Bone marrow (tissue), 2 donors: Measurements from ENCODE around the gene KLHL15.
"Not testable (repeated sequence)": the region's sequence is repeated elsewhere in the genome, so short reads cannot be mapped to it uniquely, and the experiment has no call there.

Experiments
- DNase-seq, 2 donors: peaks; one replicate each; lab custom pipeline; 2025; lab: John Stamatoyannopoulos, UW

KLHL15 gene, protein sequence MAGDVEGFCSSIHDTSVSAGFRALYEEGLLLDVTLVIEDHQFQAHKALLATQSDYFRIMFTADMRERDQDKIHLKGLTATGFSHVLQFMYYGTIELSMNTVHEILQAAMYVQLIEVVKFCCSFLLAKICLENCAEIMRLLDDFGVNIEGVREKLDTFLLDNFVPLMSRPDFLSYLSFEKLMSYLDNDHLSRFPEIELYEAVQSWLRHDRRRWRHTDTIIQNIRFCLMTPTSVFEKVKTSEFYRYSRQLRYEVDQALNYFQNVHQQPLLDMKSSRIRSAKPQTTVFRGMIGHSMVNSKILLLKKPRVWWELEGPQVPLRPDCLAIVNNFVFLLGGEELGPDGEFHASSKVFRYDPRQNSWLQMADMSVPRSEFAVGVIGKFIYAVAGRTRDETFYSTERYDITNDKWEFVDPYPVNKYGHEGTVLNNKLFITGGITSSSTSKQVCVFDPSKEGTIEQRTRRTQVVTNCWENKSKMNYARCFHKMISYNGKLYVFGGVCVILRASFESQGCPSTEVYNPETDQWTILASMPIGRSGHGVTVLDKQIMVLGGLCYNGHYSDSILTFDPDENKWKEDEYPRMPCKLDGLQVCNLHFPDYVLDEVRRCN

DNA sequence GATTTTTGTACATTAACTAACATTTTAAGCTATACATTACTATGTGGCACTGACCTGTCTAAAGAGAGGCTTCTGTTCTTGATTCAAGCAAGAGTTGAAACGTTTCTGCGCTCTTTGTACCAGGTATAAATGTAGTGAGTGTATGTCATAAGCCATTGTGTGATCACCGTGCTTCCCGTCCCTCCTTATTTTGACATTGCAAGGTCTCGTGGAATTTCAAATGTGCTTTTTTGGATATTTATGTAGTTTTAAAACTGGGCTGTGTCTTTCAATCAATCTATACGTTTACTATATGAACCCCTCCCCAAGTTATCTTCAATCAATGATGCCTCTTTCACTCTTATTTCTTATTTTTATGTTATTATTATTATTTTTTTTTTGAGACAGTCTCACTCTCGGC, at the start of gene KLHL15:
KLHL15 (minus strand) TSS at position 101 of the 400 bp plus-strand sequence. CDS start 20,493 bp downstream, outside the sequence.
- DNase-seq: no peak

DNA sequence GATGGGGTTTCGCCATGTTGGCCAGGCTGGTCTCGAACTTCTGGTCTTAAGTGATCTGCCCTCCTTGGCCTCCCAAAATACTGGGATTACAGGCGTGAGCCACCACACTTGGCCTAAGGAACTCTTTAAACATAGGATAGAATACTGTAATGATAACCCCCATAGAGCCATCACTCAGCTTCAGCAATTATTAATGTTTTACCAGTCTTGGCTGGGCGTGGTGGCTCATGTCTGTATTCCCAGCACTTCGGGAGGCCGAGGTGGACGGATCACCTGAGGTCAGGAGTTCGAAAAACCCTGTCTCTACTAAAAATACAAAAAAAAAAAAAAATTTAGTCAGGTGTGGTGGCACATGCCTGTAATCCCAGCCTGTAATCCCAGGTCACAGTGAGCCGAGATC, 42.9 kb upstream of the KLHL15 start:
- no peak for DNase-seq

DNA sequence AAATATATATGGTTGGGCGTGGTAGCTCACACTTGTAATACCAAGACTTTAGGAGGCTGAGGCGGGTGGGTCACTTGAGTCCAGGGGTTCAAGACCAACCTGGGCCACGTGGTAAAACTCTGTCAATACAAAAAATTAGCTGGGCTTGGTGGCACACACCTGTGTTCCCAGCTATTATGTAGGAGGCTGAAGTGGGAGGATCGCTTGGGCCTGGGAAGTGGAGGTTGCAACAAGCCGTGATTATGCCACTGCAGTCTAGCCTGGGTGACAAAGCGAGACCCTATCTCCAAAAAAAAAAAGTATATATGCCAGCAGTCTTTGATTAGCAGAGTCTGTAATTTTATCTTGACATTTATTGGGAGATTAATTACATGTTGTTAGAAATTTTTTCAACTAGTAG, 36.5 kb upstream of the KLHL15 start:
- no peak for DNase-seq

DNA sequence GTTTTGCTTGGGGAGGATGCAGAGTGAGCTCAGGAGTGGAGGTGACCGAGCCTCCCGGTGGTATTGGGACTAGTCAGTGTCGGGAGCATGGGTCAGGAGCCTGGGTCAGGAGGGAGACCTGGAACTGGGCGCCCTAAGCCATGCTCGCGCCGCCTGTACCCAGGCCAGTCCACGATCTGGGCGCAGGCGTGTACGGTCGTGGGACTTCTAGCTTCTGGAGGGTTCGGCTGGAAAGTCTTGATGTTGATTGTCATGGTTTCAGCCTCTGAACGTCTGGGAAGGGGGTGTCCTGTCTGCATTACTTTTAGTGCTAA, 28.0 kb upstream of the KLHL15 start:
- DNase-seq: no peak

DNA sequence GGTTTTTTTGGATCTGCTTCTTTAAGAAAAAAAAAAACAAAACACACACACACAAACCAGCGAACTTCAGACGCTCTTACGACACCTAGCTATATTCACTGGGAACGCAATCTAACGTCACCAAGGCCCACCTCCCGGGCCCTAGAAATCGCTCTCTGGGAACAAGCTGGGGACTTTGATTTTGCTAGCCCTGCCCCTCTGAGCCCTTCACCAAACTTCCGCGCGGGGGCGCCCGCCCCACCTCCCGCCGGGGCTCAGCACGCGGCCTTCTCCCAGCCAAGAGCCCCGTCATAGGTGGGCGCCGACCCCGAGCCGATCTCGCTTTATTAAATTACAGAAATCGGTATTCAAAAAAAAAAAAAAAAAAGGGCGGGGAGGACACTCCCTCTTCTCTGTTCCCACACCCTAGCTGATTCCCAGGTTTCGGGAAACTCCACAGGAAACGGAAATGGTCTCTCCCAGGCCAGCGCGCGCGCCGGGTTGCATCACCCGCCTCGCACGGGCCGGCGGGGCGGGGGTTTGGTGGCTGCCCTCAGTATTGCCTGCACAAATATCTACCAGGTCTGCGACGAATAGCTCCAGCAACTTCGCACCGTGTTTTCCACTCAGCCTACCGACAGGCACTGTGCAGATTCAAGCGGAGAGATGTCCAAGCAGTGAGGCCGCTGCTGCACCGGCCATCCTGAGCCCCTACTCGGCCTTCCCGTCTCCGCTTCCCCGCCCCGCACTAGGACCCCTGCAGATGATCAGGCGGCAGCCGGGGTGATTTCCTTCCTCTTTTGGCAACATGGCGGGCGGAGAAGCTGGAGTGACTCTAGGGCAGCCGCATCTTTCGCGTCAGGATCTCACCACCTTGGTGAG, 27.4 kb upstream of the KLHL15 start, which contains the start of gene EIF2S3:
EIF2S3 (plus strand) TSS at position 775 of the 861 bp plus-strand sequence; CDS start at position 788, 13 bp downstream.
- peak; percentile 72 to 91 for DNase-seq

DNA sequence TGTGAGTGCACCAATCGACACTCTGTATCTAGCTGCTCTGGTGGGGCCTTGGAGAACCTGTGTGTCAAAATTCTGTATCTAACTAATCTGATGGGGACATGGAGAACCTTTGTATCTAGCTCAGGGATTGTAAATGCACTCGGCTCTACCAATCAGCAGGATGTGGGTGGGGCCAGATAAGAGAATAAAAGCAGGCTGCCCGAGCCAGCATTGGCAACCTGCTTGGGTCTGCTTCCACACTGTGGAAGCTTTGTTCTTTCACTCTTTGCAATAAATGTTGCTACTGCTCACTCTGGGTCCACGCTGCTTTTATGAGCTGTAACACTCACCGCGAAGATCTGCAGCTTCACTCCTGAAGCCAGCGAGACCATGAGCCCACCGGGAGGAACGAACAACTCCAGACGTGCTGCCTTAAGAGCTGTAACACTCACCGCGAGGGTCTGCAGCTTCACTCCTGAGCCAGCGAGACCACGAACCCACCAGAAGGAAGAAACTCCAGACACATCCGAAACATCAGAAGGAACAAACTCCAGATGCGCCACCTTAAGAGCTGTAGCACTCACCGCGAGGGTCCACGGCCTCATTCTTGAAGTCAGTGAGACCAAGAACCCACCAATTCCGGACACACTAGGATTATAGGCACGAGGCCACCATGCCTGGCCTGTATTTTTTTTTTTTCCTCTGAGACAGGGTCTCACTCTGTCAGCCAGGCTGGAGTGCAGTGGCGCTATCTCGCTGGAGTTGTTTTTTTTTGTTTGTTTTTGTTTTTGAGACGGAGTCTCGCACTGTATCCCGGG, 23.7 kb upstream of the KLHL15 start:
- DNase-seq: not testable (repeated sequence)

DNA sequence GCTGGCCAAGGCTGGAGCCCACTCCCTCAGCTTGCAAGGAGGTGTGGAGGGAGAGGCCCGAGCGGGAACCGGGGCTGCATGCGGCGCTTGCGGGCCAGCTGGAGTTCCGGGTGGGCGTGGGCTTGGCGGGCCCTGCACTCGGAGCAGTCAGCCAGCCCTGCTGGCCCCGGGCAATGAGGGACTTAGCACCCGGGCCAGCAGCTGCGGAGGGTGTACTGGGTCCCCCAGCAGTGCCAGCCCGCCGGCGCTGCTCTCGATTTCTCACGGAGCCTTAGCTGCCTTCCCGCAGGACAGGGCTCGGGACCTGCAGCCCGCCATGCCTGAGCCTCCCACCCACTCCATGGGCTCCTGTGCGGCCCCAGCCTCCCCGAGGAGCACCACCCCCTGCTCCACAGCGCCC, 22.7 kb upstream of the KLHL15 start:
- not testable (repeated sequence) for DNase-seq

DNA sequence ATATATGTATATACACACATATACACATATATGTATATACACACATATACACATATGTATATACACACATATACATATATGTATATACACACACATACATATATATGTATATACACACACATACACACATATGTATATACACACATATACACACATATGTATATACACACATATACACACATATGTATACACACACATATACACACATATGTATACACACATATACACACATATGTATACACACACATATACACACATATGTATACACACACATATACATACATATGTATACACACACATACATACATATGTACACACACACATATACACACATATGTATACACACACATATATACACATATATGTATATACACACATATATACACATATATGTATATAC, 19.1 kb upstream of the KLHL15 start:
- DNase-seq: not testable (repeated sequence)

DNA sequence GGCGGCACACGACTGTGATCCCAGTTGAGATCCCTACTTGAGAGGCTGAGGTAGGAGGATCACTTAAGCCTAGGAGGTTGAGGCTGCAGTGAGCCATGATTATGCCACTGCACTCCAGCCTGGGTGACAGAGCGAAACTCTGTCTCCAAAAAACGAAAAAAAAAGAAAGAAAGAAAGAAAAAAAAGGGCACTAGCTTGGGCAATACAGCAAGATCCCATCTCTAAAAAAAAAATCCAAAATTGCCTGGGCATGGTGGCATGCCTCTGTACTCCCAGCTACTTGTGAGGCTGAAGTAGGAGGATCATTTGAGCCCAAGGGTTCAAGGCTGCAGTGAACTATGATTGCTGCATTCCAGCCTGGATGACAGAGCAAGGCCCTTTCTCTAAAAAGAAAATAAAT, 10.7 kb upstream of the KLHL15 start:
- no peak for DNase-seq

DNA sequence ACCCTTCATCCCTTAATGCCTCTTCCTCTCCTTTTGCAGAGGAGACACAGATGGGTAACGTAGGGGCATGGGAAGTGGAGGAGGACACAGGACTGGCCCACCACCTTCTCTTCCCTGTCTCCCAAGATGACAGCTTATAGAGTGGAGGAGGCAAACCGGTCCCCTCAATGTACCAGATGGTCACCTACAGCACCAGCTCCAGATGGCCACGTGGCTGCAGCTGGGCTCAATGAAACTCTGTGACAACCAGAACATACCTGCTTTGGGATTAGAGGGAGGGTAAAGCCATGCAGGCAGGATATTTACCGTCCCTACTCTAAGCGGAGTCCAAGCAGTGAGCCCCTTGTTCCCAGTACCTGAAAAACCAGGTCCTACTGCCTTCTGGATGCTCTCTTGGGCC, 7.5 kb upstream of the KLHL15 start:
- no peak for DNase-seq

DNA sequence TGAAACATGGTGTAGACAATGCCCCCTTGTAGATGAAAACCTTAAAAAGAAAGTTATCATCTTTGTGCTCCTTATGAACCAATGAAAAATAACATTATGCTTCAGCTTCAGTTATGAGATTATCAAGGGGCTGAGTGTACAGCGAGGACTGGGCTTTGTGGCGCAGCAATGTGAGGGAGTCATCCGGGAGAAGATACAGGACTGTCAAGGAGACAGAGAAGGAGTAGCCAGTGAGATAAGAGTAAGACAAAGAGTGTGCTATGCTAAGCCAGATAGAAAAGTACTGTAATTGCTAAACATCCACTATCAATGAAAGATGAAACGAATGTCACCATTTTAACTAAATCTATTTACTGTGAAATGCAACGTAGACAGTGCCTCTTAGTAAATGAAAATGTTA, 3.6 kb upstream of the KLHL15 start:
- no peak for DNase-seq

DNA sequence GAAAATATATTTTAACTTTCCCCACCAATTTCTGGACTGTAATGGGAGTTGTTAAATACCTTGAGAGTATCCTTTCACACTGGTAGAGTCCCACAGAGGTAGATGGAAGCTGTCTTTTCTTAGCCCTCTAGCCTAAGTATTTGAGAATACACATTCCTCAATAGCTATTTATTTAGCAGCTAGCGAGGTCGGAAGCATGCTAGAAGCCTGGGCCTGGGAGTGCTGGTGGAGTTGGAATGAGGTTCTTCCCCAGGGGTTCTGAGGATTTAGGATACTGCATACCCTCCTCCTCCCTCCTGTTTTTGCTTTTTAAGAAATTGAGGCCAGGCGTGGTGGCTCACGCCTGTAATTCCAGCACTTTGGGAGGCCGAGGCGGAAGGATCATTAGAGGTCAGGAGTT, 999 bp upstream of the KLHL15 start:
- no peak for DNase-seq

DNA sequence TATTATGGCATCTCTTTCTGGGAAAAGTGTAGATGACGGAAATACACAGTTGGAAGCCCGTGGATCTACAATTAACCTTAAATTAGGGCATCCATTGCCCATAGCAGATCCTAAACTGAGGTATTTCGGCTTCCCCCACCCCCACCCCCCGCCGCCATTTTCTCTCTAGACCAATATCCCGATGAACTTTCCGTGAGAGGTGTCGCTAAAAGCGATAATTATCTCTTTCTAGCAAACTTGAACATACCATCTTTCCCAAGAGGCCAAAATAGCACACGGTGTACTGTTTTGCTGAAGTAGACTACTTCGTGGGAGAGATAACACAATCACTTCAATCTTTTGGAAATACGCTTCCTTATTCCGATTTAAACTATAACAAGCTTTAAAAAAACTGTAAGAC, 554 bp downstream of the KLHL15 start:
- peak in 1 of 2 donors; percentile 7 for DNase-seq

DNA sequence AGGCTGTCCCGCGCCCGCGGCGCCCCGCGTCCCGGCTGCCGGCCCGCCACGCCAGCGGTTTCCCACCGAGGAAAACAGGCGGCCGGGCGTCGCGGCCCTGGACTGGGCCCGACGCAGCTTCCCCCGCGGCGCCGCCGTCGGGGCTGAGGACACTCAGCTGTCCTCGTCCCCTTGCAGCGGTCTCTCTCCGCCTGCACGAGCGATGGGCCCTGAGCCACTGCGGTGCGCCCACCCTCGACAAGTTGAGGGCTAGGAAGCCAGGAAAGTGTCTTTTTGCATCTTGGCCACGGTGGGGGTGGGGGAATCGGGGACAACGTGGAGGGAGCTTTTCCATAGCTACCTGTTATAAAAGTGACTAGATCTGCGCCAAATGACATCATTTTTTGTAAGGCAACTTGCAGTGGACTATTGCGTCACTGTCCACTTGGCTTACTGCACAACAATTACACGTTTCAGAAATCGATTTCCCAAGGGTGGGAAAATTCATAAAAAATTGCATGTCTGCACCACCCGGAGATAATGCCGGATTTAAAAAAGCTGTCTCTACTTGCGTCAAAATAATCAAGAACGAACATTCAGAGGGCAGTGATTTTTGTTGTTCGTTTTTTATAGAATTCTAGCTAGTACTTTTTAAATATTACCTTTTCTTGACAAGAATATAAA, 1.1 kb downstream of the KLHL15 start:
- DNase-seq: peak; percentile 14 to 49

DNA sequence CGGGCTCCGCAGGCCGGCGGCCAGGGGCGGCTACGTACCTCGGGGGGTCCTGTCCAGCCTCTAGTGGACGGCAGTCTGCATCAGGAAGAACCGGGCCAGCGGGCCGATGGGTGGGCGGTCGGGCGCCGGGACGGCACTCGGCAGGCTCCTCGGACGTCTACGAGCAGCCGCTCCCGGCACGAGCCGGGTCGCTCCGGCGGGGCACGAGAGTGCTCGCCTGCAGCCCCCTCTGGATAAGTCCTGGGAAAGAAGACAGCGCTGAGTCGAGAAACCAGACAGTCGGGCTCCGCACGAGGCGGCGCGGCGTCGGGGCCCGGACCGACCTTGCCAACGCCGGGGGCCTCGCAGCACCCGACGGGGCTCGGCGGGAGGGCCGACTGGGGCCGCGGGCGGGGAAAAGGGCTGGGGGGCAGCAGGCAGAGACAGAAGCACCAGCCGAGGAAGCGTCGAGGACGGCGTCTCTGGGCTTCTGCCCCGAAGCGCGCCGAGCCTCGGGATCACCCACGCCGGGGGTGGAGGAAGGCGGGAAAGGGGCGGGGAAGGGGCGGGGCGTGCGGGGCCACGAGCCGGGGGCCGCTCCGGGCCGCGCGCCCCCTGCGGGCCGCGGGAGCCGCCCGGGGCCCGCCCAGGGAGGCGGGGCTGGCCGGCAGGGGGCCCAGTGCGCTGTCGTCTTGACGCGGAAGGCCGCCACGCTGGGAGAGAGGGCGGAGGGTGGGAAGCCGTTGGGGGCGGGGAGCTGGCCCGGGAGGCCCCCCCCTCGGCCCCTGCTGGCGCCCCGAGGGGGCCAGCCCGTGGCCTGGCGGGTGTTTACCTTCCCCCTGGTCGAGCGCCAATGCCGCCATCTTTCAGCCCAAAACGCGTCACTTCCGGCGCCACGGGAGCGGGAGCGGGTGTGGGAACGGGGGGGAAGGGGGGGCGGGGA, 1.9 kb downstream of the KLHL15 start:
- DNase-seq: peak; percentile 45 to 57

DNA sequence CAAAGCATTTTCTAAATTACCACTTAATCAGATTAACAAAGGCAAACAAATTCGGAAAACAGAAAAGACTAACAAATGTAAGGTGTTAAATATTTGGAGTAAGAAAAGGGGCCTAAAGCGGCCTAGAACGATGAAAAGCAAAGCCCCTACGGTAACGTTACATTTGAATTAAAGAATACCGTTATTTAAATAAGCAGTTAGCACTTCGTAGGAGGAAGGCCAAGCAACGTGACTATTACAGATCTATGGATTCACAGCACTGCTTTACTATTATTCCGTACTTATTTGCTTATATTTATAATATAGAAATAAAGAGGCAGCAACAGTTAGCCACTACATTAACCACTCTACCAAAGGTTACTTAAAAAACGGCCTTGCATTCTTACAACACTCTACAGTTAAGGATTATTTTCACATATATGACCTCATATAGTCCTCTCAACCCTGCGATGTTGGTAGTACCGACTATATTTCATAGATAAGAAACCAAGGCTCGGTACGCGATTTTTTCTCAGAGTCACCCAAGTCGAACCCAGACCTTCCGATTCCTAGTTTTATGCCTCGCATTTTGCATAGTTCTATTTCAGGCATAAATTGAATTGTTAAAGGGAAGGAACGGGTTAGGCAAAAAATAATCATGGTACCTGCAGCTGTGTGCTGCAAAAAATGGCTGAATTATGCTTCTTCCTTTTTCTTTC, 2.9 kb downstream of the KLHL15 start:
- DNase-seq: no peak

DNA sequence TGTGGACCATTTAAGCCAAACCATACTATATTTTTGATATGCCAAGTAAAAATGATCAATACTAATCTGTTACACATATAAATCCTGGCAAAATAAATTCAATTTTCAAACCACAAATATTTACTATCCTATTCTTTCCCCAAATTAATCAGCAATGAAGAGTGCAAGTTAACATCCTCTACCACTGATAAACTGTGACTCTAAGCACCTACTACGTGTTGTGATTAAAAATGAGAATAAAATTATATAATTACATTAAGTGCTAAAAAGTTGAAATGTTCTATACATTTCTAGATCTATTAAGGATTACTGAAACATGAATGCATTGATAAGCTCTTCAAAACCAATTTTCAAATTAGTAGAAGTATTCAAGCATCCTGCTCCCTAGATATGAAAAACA, 3.4 kb downstream of the KLHL15 start:
- no peak for DNase-seq

DNA sequence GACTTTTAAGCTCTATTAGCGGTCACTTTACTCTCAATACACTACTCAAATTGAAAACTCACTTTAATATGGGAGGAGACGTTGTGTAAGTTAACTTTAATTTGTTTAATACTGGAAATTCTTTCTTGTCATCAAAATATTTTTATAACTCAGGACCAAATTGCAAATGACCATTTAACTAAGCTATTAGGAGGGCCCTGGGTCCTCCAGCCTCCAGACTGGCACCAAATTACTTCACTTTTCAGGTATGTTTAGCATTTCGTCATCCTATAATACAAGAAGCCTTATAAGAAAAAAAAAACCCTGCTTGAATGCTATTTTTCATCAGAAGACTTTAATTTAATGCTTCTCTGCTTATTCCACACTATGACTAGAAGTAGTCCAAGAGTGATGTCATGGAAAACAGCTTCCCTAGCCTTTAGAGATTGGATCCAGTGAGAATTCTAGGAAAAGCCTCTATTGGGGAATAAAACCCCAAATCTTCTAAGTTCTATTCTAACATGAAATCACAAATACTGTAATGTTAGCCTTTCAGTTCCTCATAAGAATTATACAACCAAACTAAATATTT, 6.6 kb downstream of the KLHL15 start:
- DNase-seq: no peak

DNA sequence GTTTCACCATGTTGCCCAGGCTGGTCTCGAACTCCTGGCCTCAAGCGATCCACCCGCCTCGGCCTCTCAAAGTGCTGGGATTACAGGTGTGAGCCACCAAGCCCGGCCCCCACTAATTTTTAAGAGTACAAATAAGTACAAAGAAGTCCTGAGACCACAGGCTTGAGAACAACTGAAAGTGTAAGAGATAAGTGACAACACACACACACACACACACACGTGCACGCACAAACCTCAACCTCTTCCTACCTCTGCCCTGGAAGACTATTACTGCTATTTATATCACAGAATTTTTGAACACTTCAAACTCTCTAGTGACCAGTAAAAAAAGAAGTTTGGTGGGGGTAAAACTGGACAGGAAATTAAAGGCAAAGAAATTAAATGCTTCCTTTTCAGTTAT, 7.5 kb downstream of the KLHL15 start:
- no peak for DNase-seq
